IPS-20b (cell line): ENCODE measurements around the gene ITPK1.
A peak's percentile ranks its signal among the peaks of the same experiment; 100 is the strongest.
"Not testable (repeated sequence)": the region's sequence is repeated elsewhere in the genome, so short reads cannot be mapped to it uniquely, and the experiment has no call there.

ENCODE experiments used
- H3K27ac ChIP-seq: one replicate; pipeline ENCODE4 v1.5.1; 2013; ENCODE audit warnings: low read length
- H3K27me3 ChIP-seq: 2 replicates; pipeline ENCODE4 v1.6.1; 2013; ENCODE audit warnings: mild to moderate bottlenecking, low read length, inconsistent platforms; ENCODE audit not compliant: insufficient read depth
- H3K36me3 ChIP-seq: 2 replicates; pipeline ENCODE4 v1.6.1; 2013; ENCODE audit warnings: low read depth, mild to moderate bottlenecking, inconsistent platforms, low read length, moderate library complexity; ENCODE audit not compliant: insufficient read depth
- H3K4me1 ChIP-seq: 2 replicates; pipeline ENCODE4 v1.6.1; 2013; ENCODE audit warnings: mild to moderate bottlenecking, control low read depth, inconsistent platforms, low read length, moderate library complexity; ENCODE audit not compliant: insufficient read depth
- H3K4me3 ChIP-seq: 2 replicates; pipeline ENCODE4 v1.5.1; 2013; ENCODE audit warnings: mild to moderate bottlenecking, low read length, inconsistent platforms
- H3K9ac ChIP-seq: 2 replicates; pipeline ENCODE4 v1.6.1; 2013; ENCODE audit warnings: low read depth, mild to moderate bottlenecking, inconsistent platforms, low read length, moderate library complexity
- H3K9me3 ChIP-seq: 2 replicates; pipeline ENCODE4 v1.6.1; 2013; ENCODE audit warnings: mild to moderate bottlenecking, low read depth, low read length, inconsistent platforms; ENCODE audit not compliant: insufficient read depth

The ITPK1 gene

DNA sequence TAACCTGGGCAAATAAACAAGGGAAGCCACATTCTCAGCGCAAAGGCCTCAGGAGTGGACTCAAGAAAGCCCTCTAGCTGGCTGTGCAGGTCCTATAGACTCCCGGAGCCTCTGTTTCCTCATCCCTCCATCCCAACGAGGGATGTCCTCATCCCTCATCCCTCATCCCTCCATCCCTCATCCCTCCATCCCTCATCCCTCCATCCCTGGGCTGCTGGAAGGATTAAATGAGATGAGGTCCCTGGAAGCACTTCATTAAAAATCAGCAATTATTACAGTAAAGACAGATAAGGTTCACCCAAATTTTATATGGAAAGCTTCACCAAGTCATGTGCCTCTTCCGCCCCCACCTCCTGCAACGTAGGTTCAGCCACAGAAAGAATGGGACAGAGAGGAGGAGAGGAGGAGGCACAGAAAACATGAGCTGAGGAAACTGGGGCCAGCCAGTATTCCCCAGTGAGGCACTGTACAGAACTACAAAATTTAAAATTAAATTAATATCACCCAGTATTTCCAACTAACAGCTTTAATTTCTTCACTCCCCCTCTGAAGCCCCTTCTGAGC is 4.8 kb downstream of the ITPK1 start:
- Histone ChIP-seq H3K36me3 (0 out of 2 replicates have a peak, but pooled peaks cover 5% of the 10 kb centered on the region), H3K4me1 (peaks cover 16% of the 10 kb centered on the region), H3K27ac (no peak overlapping the region), H3K9me3 (no peaks in the 10 kb centered on the region), H3K27me3 (peaks cover 7% of the 10 kb centered on the region), H3K4me3 (no peak overlapping the region), H3K9ac (no peak overlapping the region; the same call in 1 of the 2 replicates)

DNA sequence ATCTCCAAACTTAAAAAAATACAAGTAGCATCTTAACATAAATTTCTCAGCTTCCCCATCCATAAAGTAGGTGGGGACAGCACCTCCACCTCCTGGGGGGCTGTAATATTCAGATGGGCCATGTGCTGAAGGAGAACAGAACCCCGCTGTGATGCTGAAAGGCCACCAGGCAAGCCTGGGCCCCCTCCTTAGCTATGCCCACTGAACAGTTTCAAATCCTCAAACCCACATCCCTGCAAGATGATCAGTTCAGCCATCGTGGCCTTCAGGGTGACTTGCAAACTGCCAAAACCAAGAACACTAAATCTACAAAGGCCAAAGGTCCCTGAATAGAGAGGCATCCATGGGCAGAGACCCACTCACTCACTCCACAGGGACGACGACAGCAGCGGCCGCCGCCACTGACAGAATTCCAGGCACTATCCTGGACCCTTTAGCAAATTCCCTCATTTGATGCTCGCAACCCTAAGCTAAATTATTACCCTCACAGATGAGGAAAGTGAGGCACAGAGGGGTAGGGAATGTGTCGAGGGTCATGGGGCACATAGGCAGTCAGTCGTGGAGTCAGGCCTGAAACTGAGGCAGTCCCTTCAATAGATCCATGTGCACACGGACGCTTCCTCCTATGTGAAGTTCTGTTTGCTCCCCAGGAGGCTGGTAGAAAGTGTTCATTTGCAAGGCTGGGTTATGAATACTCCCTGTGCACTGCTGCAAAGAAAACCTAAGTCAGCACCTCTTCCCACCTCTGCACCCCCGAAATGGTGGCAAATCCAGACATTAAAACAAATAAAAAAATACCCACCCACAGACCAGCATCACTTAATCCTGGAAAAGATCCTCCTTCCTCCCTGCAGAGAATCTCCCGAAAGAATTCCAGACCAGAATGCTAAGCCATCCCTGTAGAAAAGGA is 5.9 kb downstream of the ITPK1 start:
- Histone ChIP-seq H3K27ac (no peak overlapping the region), H3K27me3 (peaks cover 7% of the 10 kb centered on the region), H3K4me3 (no peak overlapping the region), H3K9ac (peak overlapping the region; percentile 26; the same call in 1 of the 2 replicates), H3K9me3 (no peaks in the 10 kb centered on the region), H3K36me3 (0 out of 2 replicates have a peak, but pooled peaks cover 5% of the 10 kb centered on the region), H3K4me1 (peaks cover 16% of the 10 kb centered on the region)

DNA sequence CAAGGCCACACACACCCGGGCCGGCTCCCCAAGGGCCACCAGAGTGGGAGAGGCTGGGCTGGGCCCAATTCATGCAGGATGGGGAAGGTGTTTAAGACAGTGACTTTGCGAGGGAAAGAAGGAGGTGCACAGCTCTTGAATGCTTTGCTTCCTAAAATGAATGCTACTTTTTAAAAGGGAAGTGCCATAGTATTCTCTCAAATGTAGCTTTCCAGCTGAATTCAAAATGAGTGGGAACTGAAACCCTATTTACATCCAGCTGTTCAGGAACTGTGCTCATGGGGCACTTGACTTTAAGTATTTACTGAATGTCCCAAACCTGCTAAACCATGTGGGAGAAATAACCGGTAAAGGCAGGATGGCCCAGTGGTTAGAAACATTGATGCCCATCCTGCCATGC is 7.6 kb downstream of the ITPK1 start:
- H3K4me1 ChIP-seq, result peaks cover 9% of the 10 kb centered on the region
- H3K36me3 ChIP-seq, result 0 out of 2 replicates have a peak, but pooled peaks cover 5% of the 10 kb centered on the region

DNA sequence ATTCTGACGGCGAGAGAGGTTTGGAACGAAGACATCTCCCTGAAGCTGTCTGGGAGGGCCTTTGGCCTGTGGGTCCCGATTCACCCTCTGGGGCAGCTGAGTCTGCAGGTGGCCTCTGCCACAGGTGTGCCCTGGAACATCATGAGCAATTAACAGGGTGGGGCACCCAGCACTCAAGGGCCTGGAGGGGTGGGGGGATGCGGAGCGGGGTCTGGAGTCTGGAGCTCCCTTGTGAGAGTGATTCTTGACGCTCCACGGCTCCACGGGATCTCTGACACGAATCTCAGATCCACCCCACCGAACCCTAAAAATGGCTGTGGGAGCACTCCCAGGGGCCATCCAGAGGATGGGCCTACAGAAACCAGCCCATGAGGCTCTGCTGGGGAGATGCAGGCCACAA is 8.3 kb downstream of the ITPK1 start:
- no peak overlapping the region for H3K4me3 ChIP-seq
- no peak overlapping the region for H3K9ac ChIP-seq
- peaks cover 7% of the 10 kb centered on the region for H3K4me1 ChIP-seq
- H3K36me3 ChIP-seq, result 0 out of 2 replicates have a peak, but pooled peaks cover 5% of the 10 kb centered on the region
- H3K9me3 ChIP-seq, result no peaks in the 10 kb centered on the region
- no peaks in the 10 kb centered on the region for H3K27me3 ChIP-seq
- no peak overlapping the region for H3K27ac ChIP-seq

More for the DNA sequence above, 7.6 kb downstream of the ITPK1 start:
- no peaks in the 10 kb centered on the region for H3K27me3 ChIP-seq
- no peak overlapping the region for H3K27ac ChIP-seq
- no peak overlapping the region for H3K4me3 ChIP-seq
- no peaks in the 10 kb centered on the region for H3K9me3 ChIP-seq
- no peak overlapping the region for H3K9ac ChIP-seq

DNA sequence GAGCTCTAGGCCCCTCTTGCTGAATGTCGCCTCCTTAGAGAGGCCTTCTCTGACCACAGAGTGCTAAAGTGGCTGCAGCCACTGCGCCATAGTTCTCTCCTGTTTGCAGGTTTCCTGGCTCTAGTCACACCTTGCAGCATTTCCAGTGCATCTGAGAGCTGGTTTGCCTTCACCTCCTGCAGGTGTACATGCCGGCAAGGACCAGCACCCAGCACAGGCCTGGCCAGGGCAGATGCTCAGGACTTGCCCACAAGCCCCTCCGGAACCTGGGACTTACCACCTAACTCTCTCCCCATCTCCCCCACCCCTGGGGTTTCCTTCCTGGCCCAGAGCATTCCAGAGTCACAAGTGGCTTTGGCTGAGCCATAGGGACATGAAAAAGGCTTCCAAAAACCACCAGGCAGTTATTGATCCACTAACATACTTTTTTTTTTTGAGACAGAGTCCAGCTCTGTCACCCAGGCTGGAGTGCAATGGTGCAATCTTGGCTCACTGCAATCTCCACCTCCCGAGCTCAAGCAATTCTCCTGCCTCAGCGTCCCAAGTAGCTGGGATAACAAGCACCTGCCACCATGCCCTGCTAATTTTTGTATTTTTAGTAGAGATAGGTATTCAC is 9.1 kb downstream of the ITPK1 start:
- H3K4me3 ChIP-seq, result no peak overlapping the region
- peaks cover 3% of the 10 kb centered on the region for H3K4me1 ChIP-seq
- H3K9me3 ChIP-seq, result no peaks in the 10 kb centered on the region
- no peak overlapping the region for H3K9ac ChIP-seq
- 0 out of 2 replicates have a peak, but pooled peaks cover 5% of the 10 kb centered on the region for H3K36me3 ChIP-seq
- no peak overlapping the region for H3K27ac ChIP-seq
- no peaks in the 10 kb centered on the region for H3K27me3 ChIP-seq

DNA sequence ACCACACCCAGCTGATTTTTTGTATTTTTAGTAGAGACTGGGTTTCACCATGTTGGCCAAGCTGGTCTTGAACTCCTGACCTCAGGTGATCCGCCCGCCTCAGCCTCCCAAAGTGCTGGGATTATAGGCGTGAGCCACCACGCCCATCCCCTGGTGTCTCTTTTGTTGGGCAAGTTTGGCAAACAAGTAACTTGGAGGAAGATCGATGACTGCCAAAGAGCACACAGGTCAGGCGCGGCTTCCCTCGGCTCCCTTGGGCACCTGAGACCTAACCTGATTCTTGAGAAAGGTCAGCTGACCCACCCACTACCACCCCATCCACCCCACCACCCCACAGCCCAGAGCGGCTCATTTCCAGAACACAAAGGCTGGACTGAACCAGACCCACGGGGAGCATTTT is 9.9 kb downstream of the ITPK1 start:
- H3K27me3 ChIP-seq, H3K36me3 ChIP-seq, H3K9me3 ChIP-seq, H3K4me3 ChIP-seq, H3K27ac ChIP-seq, H3K4me1 ChIP-seq, H3K9ac ChIP-seq: not testable (repeated sequence)

DNA sequence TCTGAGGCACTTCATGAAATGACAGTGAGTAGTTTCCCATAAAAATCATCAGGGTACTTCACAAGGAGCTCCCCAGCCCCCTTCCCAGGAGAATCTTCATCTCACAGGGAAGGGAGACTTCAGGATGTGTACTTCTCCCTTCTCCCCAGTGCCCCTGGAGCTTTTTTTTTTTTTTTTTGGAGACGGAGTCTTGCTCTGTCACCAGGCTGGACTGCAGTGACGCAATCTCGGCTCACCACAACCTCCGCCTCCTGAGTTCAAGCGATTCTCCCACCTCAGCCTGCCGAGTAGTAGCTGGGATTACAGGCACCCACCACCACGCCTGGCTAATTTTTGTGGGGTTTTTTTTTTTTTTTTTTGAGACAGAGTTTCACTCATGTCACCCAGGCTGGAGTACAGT is 10.4 kb downstream of the ITPK1 start:
- Histone ChIP-seq H3K4me3 (no peak overlapping the region), H3K4me1 (peaks cover 3% of the 10 kb centered on the region), H3K36me3 (0 out of 2 replicates have a peak, but pooled peaks cover 5% of the 10 kb centered on the region), H3K9ac (no peak overlapping the region), H3K9me3 (no peaks in the 10 kb centered on the region), H3K27me3 (no peaks in the 10 kb centered on the region), H3K27ac (no peak overlapping the region)

DNA sequence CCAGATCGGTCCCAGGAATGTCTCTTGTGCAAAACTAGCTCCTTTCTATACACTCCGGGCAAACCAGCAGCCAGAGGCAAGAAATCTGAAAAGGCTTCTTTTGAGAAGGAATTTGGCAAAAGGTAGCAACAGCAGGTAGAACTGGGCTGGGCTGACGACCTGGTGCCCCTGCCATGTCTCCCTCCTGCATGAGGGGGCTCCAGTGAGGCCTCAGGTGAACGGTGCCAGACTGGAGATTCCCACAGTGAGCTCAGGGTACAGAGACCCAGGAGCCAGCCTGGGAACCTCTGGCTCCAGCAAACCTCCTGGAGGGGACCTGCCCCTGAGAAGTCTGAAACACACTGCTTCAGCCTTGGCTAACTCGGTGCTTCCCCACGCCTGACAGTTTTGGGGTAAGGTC is 10.8 kb downstream of the ITPK1 start:
- Histone ChIP-seq H3K9me3 (no peaks in the 10 kb centered on the region), H3K36me3 (0 out of 2 replicates have a peak, but pooled peaks cover 4% of the 10 kb centered on the region), H3K27me3 (no peaks in the 10 kb centered on the region), H3K9ac (no peak overlapping the region), H3K27ac (no peak overlapping the region), H3K4me1 (peaks cover 1% of the 10 kb centered on the region), H3K4me3 (no peak overlapping the region)

DNA sequence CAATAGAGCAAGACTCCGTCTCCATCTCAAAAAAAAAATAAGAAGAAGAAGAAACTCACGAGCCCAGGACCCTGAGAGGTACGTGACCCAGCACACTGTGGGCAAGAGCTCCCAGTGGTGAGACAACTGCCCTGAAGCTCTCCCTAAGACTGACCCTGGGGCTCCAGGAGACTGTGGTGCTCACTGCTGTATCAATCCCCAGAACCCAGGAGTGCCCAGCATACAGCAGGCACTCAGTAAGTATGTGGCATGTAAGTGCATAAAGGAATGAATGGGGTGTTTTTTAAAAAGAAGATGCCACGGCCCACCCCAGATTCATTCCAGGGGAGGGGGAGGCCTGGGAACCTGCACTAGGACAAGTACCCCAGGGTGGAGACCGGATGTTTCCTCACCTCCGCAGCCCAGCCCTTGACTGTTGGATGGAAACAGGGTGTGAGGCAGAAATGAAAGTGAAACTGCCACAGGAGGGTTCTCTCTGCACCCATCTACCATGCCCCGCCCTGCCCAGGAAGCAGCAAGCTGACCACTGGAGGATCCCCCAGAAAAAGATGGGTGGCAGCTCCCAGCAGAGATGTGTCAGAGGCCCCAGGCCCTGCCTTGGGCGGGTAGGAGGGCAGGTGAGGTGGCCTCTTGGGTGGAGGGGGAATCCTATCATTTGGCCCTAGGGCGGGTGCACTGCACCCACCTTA is 12.2 kb downstream of the ITPK1 start:
- H3K9ac ChIP-seq, result no peak overlapping the region
- H3K4me1 ChIP-seq, result no peaks in the 10 kb centered on the region; the same call in none of the 2 replicates
- H3K9me3 ChIP-seq, result no peaks in the 10 kb centered on the region
- H3K4me3 ChIP-seq, result no peak overlapping the region
- H3K36me3 ChIP-seq, result no peaks in the 10 kb centered on the region
- H3K27ac ChIP-seq, result no peak overlapping the region
- H3K27me3 ChIP-seq, result no peaks in the 10 kb centered on the region

DNA sequence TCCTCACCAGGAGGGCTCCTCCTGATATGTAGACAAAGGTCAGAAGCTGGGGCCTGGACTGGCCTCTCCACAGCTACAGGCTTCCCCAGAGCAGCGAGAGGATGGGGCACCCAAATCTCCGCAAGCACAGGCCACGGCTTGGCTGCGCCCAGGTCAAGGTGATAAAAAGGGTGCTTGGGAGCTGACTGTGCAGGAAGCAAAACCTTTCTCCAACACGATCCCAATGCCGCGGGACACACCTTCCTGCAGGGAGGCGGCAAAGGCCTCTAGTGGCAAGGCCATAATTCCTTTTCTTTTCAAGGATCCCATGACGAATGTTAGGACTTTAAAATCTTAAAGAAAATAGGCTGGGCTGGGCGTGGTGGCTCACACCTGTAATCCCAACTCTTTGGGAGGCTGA is 13.6 kb downstream of the ITPK1 start:
- Histone ChIP-seq H3K4me3 (no peak overlapping the region), H3K27ac (no peak overlapping the region), H3K9ac (no peak overlapping the region), H3K4me1 (no peaks in the 10 kb centered on the region; the same call in none of the 2 replicates), H3K36me3 (no peaks in the 10 kb centered on the region), H3K27me3 (no peaks in the 10 kb centered on the region), H3K9me3 (no peaks in the 10 kb centered on the region)

DNA sequence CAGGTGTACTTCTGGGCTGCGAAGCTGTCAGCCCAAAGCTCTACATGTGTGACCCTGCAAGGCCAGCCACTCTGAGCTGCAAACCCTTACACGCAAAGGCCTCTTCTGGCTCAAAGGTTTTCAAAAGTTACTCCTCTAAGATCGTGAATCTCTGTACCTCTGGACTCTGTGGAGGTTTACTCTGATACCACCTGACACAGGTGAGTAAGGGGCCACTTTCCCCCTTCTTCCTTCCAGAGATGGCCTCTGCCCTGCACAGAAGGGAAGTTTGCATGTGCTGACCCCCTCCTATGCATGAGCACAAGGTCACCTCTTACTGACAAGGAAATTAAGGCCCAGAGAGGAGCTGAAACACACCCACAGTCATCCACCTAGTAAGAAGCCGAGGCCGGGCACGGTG is 14.5 kb downstream of the ITPK1 start:
- no peaks in the 10 kb centered on the region for H3K36me3 ChIP-seq
- H3K9ac ChIP-seq, result no peak overlapping the region
- H3K27me3 ChIP-seq, result no peaks in the 10 kb centered on the region
- no peaks in the 10 kb centered on the region for H3K9me3 ChIP-seq
- no peak overlapping the region for H3K4me3 ChIP-seq
- no peak overlapping the region for H3K27ac ChIP-seq
- H3K4me1 ChIP-seq, result no peaks in the 10 kb centered on the region; the same call in none of the 2 replicates
